Uterus (tissue), 4 donors: Measurements from ENCODE around the gene INPP5A. TPM values are rescaled to one million over a fixed set of nuclear protein-coding genes. Genes with fewer than 3 reads are reported as not detected.

ENCODE experiments used
- DNase-seq, 2 donors: peaks; one replicate each; pipeline ENCODE4 v3.0.0-alpha.2; 2019 to 2020
- H3K27ac ChIP-seq, 2 donors: fragments of 200-600 bp; sonication (generic); 1 replicate in 1 of 2; 2 replicates in 1 of 2; pipeline ENCODE4 v1.5.1; 2016 to 2018
- H3K27me3 ChIP-seq, 2 donors: fragments of 200-600 bp; sonication (generic); one replicate each; pipeline ENCODE4 v1.5.1; 2018 to 2019; ENCODE audit warnings: control low read depth in 1 of 2
- H3K36me3 ChIP-seq, 2 donors: fragments of 200-600 bp; sonication (generic); one replicate each; pipeline ENCODE4 v1.5.1; 2019; ENCODE audit warnings: control low read depth in 1 of 2
- H3K4me1 ChIP-seq, 2 donors: fragments of 200-600 bp; sonication (generic); one replicate each; pipeline ENCODE4 v1.5.1; 2018 to 2019; ENCODE audit warnings: control low read depth in 1 of 2
- H3K4me3 ChIP-seq, 2 donors: fragments of 200-600 bp; sonication (generic); 1 replicate in 1 of 2; 2 replicates in 1 of 2; pipeline ENCODE4 v1.5.1; 2018 to 2019; ENCODE audit warnings: mild to moderate bottlenecking in 1 of 2
- H3K9me3 ChIP-seq, 2 donors: fragments of 200-600 bp; sonication (generic); one replicate each; pipeline ENCODE4 v1.5.1; 2019; ENCODE audit warnings: control low read depth in 1 of 2
- CTCF ChIP-seq, 4 experiments: fragments of 200-600 bp in 2 of 4; fragments of 450-650 bp in 2 of 4; sonication (generic) in 2 of 4; IDR thresholded peaks; one replicate each; pipeline ENCODE4 v1.5.1; 2016 to 2019; ENCODE audit warnings: antibody characterized with exemption in 4 of 4, mild to moderate bottlenecking in 2 of 4, moderate library complexity in 1 of 4
- POLR2A ChIP-seq, 2 donors: fragments of 450-650 bp; IDR thresholded peaks; one replicate each; pipeline ENCODE4 v1.6.1; 2016; ENCODE audit warnings: antibody characterized with exemption in 2 of 2, mild to moderate bottlenecking in 1 of 2, moderate library complexity in 1 of 2
- intact Hi-C: fragments of 100-400 bp; cut with DNase I; formaldehyde crosslinking; loops from one replicate; pipeline ENCODE4 v1.15.1; 2023; ENCODE audit warnings: low total_unique reads
- total RNA-seq, 4 donors: library from RNA; depleted of rRNA in 3 of 4; stranded (reverse); fragments of >200 nt in 3 of 4; gene quantifications; one replicate each; pipeline versions ENCODE4 v1.1.0 to v1.2.4, GENCODE V29; 2014 to 2023
- donor health status: DM: yes; HTN: yes; CAD: no.

INPP5A gene
- total RNA-seq, 4 donors from 2014 or later: 22.5 to 160 (median 93.2) TPM

- TF ChIP-seq POLR2A (IDR thresholded peaks at IDR 0.05): no peak
- TF ChIP-seq CTCF (IDR thresholded peaks at IDR 0.05): no peak
- Histone ChIP-seq H3K4me1 (peaks cover 0 to 14% of the 10 kb centered on the region in 2 donors), H3K27me3 (no peaks in the 10 kb centered on the region), H3K9me3 (no peaks in the 10 kb centered on the region), H3K36me3 (no peaks in the 10 kb centered on the region), H3K4me3 (no peak overlapping the region), H3K27ac (no peak overlapping the region)
- intact Hi-C loops: no loop called here
- no peak for DNase-seq
These were observed 24.8 kb downstream of the INPP5A start for GRCh38 chr10:132562177-132562915.

DNA sequence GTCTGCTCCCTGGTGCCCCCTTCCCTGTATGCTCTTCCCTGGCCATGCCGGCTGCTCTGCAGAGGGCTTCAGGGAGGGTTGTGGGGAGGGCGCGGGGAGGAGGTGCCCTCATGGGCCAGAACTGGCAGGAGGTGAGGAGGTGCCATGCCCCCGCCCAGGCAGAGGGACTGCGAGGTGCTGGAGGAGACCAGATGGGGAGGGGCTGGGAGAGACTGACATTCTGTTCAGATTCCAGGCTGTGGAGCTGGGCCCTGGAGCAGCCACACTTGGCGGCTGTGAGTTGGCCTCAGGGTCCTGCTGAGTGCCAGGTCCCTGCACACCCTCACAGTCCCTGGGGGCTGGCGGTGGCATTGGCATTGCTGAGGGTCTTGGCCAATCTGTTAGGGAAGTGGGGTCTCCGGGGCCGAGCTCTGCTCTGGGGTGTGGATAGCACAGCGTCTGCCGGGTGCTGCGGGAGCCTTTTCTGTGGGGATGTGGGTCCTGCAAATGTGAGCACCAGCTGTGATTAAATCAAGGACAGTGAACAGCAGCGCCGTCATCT lies 25.4 kb downstream of the INPP5A start:
- TF ChIP-seq POLR2A (IDR thresholded peaks at IDR 0.05): no peak
- TF ChIP-seq CTCF (IDR thresholded peaks at IDR 0.05): no peak
- peaks cover 0 to 14% of the 10 kb centered on the region in 2 donors for H3K4me1 ChIP-seq
- H3K27ac ChIP-seq: no peak overlapping the region
- DNase-seq: no peak
- intact Hi-C loops: no loop called here
- no peaks in the 10 kb centered on the region for H3K27me3 ChIP-seq
- no peaks in the 10 kb centered on the region for H3K9me3 ChIP-seq
- H3K36me3 ChIP-seq: no peaks in the 10 kb centered on the region
- no peak overlapping the region for H3K4me3 ChIP-seq

GRCh38 chr10:132563485-132564248 lies 26.1 kb downstream of the INPP5A start:
- DNase-seq: no peak
- Histone ChIP-seq H3K27me3 (no peaks in the 10 kb centered on the region), H3K4me3 (no peak overlapping the region), H3K36me3 (no peaks in the 10 kb centered on the region), H3K4me1 (peaks cover 0 to 14% of the 10 kb centered on the region in 2 donors), H3K27ac (no peak overlapping the region), H3K9me3 (no peaks in the 10 kb centered on the region)
- intact Hi-C loops: no loop called here
- TF ChIP-seq CTCF (IDR thresholded peaks at IDR 0.05) (no peak), POLR2A (IDR thresholded peaks at IDR 0.05) (no peak)

DNA sequence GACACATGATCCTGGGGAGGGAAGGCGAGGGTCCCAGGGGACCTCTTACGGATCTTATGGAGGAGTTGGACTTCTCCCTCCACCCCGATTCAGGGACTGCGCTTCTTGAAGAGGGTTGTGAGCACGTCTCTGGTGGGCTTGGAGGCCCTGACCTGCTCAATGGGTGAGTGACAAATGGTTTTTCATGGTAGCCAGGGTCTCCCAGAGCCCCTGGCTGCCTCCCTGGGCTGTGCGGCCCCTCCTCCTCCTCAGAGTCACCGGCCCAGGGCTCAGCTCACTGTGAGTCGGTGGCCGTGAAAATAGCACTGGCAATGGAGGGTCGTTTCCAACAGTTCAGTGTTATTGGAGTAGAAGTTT lies 26.6 kb downstream of the INPP5A start:
- DNase-seq: no peak
- no peaks in the 10 kb centered on the region for H3K36me3 ChIP-seq
- H3K27ac ChIP-seq: no peak overlapping the region
- H3K4me1 ChIP-seq: peaks cover 0 to 14% of the 10 kb centered on the region in 2 donors
- TF ChIP-seq CTCF (IDR thresholded peaks at IDR 0.05): no peak
- TF ChIP-seq POLR2A (IDR thresholded peaks at IDR 0.05): no peak
- no peak overlapping the region for H3K4me3 ChIP-seq
- H3K27me3 ChIP-seq: no peaks in the 10 kb centered on the region
- no peaks in the 10 kb centered on the region for H3K9me3 ChIP-seq
- intact Hi-C loops: no loop called here

DNA sequence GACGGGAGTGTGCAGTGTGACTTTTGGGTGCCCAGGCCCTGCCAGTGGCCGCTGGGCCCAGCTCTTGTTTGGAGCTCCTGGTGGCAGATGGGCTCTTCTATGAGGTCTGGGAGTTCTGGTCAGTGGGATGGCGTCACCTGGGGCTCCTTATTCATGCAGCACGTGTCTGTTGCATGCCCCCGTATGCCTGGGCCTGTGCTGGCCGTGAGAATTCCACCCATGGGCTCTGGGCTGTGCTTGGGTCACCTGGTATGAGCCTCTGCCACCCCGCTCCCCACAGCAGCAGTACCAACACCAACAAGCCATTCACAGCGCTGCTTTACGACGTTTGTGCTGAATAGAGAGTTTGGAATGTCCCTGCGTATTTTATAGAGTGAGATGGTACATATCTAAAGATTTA lies 27.1 kb downstream of the INPP5A start:
- H3K27ac ChIP-seq: no peak overlapping the region
- intact Hi-C loops: no loop called here
- DNase-seq: no peak

More for the DNA sequence above, 27.1 kb downstream of the INPP5A start:
- Histone ChIP-seq H3K36me3 (no peaks in the 10 kb centered on the region), H3K4me3 (no peak overlapping the region), H3K4me1 (peaks cover 0 to 13% of the 10 kb centered on the region in 2 donors), H3K9me3 (no peaks in the 10 kb centered on the region), H3K27me3 (no peaks in the 10 kb centered on the region)
- TF ChIP-seq CTCF (IDR thresholded peaks at IDR 0.05): no peak
- no peak for TF ChIP-seq POLR2A (IDR thresholded peaks at IDR 0.05)
